ENCODE measurements around the gene CYFIP2.

The CYFIP2 gene

GRCh38 chr5:157379983-157380382, 114.1 kb downstream of the CYFIP2 start:
- no peak overlapping the region for H3K4me3 ChIP-seq (ENCODE audit: low read depth, low read length)
- no peak for TF ChIP-seq ZNF169 (tag by site-specific recombination; IDR thresholded peaks at IDR 0.05)
- TF ChIP-seq ZNF341 (tag by site-specific recombination; IDR thresholded peaks at IDR 0.05; ENCODE audit: low read depth), result no peak
- no peak for TF ChIP-seq ZNF560 (tag by site-specific recombination; IDR thresholded peaks at IDR 0.05; ENCODE audit: borderline replicate concordance)
- no peak for TF ChIP-seq GFI1B (tag by site-specific recombination; IDR thresholded peaks at IDR 0.05)
- no peak for TF ChIP-seq ZNF175 (tag by site-specific recombination; IDR thresholded peaks at IDR 0.05)
- TF ChIP-seq ZNF585B (tag by site-specific recombination; IDR thresholded peaks at IDR 0.05), result no peak
- no peak for TF ChIP-seq ZNF701 (tag by site-specific recombination; IDR thresholded peaks at IDR 0.05)
- TF ChIP-seq ZNF549 (tag by site-specific recombination; IDR thresholded peaks at IDR 0.05), result no peak
- TF ChIP-seq PRDM10 (tag by site-specific recombination; IDR thresholded peaks at IDR 0.05), result no peak
- TF ChIP-seq ZNF184 (tag by site-specific recombination; IDR thresholded peaks at IDR 0.05), result no peak
- TF ChIP-seq, protein P1, sequence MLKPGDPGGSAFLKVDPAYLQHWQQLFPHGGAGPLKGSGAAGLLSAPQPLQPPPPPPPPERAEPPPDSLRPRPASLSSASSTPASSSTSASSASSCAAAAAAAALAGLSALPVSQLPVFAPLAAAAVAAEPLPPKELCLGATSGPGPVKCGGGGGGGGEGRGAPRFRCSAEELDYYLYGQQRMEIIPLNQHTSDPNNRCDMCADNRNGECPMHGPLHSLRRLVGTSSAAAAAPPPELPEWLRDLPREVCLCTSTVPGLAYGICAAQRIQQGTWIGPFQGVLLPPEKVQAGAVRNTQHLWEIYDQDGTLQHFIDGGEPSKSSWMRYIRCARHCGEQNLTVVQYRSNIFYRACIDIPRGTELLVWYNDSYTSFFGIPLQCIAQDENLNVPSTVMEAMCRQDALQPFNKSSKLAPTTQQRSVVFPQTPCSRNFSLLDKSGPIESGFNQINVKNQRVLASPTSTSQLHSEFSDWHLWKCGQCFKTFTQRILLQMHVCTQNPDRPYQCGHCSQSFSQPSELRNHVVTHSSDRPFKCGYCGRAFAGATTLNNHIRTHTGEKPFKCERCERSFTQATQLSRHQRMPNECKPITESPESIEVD (tag by site-specific recombination; IDR thresholded peaks at IDR 0.05), result no peak
- TF ChIP-seq ZNF146 (tag by site-specific recombination; IDR thresholded peaks at IDR 0.05), result no peak
- no peak for TF ChIP-seq INSM2 (tag by site-specific recombination; IDR thresholded peaks at IDR 0.05)
- TF ChIP-seq ZNF658 (tag by site-specific recombination; IDR thresholded peaks at IDR 0.05), result no peak
- no peak for TF ChIP-seq ZFP3 (tag by site-specific recombination; IDR thresholded peaks at IDR 0.05; ENCODE audit: low read depth)
- TF ChIP-seq ZNF223 (tag by site-specific recombination; IDR thresholded peaks at IDR 0.05), result no peak
- TF ChIP-seq, protein P2, sequence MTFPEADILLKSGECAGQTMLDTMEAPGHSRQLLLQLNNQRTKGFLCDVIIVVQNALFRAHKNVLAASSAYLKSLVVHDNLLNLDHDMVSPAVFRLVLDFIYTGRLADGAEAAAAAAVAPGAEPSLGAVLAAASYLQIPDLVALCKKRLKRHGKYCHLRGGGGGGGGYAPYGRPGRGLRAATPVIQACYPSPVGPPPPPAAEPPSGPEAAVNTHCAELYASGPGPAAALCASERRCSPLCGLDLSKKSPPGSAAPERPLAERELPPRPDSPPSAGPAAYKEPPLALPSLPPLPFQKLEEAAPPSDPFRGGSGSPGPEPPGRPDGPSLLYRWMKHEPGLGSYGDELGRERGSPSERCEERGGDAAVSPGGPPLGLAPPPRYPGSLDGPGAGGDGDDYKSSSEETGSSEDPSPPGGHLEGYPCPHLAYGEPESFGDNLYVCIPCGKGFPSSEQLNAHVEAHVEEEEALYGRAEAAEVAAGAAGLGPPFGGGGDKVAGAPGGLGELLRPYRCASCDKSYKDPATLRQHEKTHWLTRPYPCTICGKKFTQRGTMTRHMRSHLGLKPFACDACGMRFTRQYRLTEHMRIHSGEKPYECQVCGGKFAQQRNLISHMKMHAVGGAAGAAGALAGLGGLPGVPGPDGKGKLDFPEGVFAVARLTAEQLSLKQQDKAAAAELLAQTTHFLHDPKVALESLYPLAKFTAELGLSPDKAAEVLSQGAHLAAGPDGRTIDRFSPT (tag by site-specific recombination; IDR thresholded peaks at IDR 0.05), result no peak
- no peak overlapping the region for H3K27ac ChIP-seq (ENCODE audit: extremely low read depth, low read depth, low read length)
- H3K36me3 ChIP-seq (ENCODE audit: control insufficient read depth in 2 of 2, insufficient read depth in 1 of 2, low read length in 2 of 2), result peaks cover 9 to 81% of the 10 kb centered on the region in 2 experiments
- H3K4me1 ChIP-seq (ENCODE audit: control insufficient read depth, insufficient read depth, low read length), result no peaks in the 10 kb centered on the region
- POLR2A ChIA-PET, result no interaction called here
- no peaks in the 10 kb centered on the region for H3K9me3 ChIP-seq (ENCODE audit: control insufficient read depth, insufficient read depth, low read depth, low read length)
- CTCF ChIA-PET, result interaction anchor here (0.6 to 0.7 kb wide), 2 partner anchors 146 to 382 kb away, joined by 3 to 4 read pairs; no protein-coding TSS in a partner anchor

DNA sequence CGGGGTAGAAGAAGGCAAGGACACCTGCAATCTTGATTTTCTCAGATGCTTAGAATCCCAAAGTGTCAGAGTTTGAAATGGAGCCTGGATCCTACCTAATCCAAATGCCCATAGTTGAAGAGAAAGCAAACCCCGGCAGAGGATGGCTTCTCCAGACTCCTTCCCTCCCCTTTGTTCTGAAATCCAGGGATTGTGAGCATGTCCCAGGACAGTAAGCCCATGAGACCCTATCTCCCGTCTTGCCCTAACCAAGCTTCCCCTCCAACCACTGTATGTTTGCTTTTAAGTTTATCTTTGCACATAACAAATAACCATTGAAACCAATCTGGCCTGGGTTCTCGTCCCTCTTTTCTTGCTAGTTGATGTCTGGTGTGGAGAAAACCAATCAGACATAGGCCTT, 115.8 kb downstream of the CYFIP2 start:
- no peak overlapping the region for H3K27ac ChIP-seq (ENCODE audit: extremely low read depth, low read depth, low read length)
- H3K36me3 ChIP-seq (ENCODE audit: control insufficient read depth in 2 of 2, insufficient read depth in 1 of 2, low read length in 2 of 2), result peaks cover 15 to 80% of the 10 kb centered on the region in 2 experiments
- H3K4me3 ChIP-seq (ENCODE audit: low read depth, low read length), result no peak overlapping the region
- ChIA-PET CTCF (interaction anchor here (0.9 to 1.1 kb wide), 2 partner anchors 39 to 361 kb away, joined by 3 to 6 read pairs; no protein-coding TSS in a partner anchor), POLR2A (no interaction called here)
- H3K4me1 ChIP-seq (ENCODE audit: control insufficient read depth, insufficient read depth, low read length), result no peaks in the 10 kb centered on the region
- H3K9me3 ChIP-seq (ENCODE audit: control insufficient read depth, insufficient read depth, low read depth, low read length), result no peaks in the 10 kb centered on the region
- TF ChIP-seq ZNF214 (tag by site-specific recombination; IDR thresholded peaks at IDR 0.05; ENCODE audit: borderline replicate concordance) (no peak), ZNF2 (tag by site-specific recombination; IDR thresholded peaks at IDR 0.05) (no peak), PRDM4 (tag by site-specific recombination; IDR thresholded peaks at IDR 0.05) (no peak), ZNF266 (tag by site-specific recombination; IDR thresholded peaks at IDR 0.05; ENCODE audit: low read depth) (no peak), SP7 (tag by site-specific recombination; IDR thresholded peaks at IDR 0.05) (no peak), ZNF600 (tag by site-specific recombination; IDR thresholded peaks at IDR 0.05) (no peak), ZNF24 (tag by site-specific recombination; IDR thresholded peaks at IDR 0.05) (no peak), IKZF3 (tag by site-specific recombination; IDR thresholded peaks at IDR 0.05) (no peak), ZIC2 (tag by site-specific recombination; IDR thresholded peaks at IDR 0.05) (no peak)
